GM21723 (cell line): ENCODE data around the gene SUN2.
A peak's percentile ranks its signal among the peaks of the same experiment; 100 is the strongest.
"Not testable (repeated sequence)": the region's sequence is repeated elsewhere in the genome, so short reads cannot be mapped to it uniquely, and the experiment has no call there.

Experiments
- ATAC-seq: cut with Tn5 transposase; IDR thresholded peaks from one replicate; pipeline ENCODE4 v1.9.1; 2021; ENCODE audit warnings: mild to moderate bottlenecking, moderate library complexity; ENCODE audit not compliant: unreplicated experiment

The SUN2 gene

DNA sequence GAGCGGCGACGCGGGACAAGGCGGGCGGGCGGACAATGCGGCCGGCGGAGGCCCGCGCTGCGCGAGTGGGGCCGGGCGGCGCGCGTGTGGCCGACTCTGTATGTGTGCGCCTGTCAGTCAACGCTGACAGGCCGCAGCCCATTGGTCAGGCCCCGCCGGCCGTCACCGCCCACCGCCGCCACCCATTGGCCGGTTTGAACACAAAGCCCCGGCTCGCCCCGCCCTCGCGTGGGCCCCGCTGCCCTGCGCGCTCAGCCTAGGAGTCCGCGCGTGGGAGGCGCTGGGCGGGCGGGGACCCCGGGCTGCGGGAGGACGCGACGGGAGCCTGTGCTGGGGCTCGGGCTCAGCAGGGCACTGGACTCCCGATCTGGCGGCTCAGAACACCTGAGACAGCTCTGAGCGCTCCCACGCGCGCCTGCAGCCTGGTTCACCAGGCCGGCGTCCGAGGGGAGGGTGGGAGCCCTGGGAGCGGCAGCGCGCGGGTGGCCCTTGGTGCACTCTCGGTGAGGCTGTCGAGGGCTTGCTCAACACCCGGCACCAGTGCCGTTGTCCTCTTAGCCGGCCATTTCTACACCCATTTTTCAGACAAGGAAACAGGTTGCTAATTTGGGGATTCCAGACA lies at the start of gene SUN2:
SUN2 (minus strand) TSS at position 88 of the 622 bp plus-strand sequence. CDS start 3,370 bp downstream, outside the sequence.
- peak; percentile 64 for ATAC-seq

- not testable (repeated sequence) for ATAC-seq
These were observed 49.3 kb upstream of the SUN2 start for GRCh38 chr22:38805041-38805593.

- ATAC-seq = no peak
These were observed 46.9 kb upstream of the SUN2 start for GRCh38 chr22:38802671-38803121.

DNA sequence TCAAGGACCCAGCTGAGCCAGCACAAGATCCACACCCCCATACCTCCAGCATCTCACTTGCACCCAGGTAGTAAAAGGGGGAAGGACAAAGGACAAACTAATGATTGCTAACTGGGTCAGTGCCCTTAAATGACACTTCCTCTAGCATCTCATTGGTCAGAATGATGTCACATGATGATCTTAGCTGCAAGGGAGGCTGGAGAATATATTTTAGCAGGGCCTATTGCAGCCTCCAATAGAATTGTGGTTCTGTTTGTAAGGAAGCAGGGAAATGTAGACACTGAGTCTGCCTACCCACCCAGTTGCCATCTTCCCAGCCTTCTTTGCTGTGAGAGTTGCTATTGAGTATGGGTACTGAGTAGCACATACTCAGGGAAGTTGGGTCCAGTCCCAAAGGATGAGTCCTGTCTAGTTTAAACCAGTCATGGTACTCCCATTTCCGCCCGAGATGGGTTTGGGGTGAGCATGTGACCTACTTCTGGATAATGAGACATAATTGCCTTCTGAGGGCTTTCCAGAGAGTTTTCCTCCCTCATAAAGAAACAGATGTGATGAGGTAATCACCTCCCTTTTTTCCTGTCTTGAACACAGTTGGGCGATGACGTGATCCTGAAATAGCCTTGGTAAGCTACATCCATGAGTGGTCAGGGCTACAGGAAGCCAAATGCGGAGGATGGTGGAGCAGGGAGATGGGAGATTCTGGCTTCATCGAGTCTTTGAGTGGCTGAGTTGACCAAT lies 43.6 kb upstream of the SUN2 start:
- no peak for ATAC-seq

DNA sequence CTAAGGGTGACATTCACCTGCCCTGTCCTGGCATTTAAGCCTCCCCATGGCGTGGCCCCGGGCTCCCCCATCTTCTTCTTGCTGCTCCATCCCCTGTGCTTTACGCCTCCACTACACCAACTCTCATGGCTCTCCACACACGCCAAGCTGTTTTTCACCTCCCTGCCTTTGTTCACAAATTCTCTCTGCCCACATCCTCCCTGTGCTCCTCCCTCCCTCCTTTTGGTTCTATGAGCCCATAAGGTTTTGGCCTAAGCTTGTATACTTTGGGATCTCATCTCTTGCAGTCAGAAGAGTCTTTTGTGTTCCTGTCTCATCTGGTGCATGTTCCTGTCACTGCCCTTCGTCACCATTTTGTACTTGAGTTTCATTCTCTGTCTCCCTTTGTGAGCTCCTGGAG lies 42.7 kb upstream of the SUN2 start:
- no peak for ATAC-seq

GRCh38 chr22:38796262-38796957 lies 40.6 kb upstream of the SUN2 start:
- ATAC-seq = no peak

DNA sequence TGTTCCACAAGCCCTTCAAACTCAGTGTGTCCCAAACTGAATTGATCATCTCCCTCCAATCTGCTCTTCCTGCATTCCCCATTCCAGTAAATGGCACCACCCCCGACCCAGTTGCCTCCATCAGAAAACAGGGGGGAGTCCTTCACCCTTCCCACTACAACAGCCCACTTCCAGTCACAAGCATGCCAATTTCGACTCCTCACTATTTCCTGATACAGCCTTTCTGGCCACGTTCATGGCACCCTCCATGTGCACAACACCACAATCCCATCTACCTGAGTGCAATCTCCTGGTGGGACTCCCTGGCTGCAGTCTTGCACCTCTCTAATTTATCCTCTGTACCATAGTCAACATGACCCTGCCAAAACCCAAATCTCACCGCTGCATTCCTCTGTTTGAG lies 39.8 kb upstream of the SUN2 start:
- no peak for ATAC-seq

- peak; percentile 96 for ATAC-seq
These were observed 38.1 kb upstream of the SUN2 start, which contains the start of gene DNAL4 for GRCh38 chr22:38793721-38794466. TSS of gene DNAL4 (minus strand) at chr22:38794143. CDS start at chr22:38782731, 11,412 bp downstream.

- ATAC-seq = no peak
These were observed 37.5 kb upstream of the SUN2 start for GRCh38 chr22:38793317-38793716.

DNA sequence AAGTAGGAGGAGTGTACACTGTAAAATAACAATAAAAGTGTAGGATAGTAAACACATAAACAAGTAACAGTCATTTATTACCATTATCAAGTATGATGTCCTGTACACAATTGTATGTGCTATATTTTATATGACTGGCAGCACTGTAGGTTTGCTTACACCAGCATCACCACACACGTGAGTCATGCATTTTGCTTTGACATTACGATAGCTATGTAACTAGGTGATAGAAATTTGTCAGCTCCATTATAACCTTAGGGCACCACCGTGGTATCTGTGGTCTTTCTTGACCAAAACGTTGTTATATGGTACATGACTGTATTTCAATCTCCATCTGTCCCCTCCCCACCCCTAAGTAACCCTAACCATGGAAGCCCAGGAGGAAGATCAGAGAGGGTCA lies 37.0 kb upstream of the SUN2 start:
- no peak for ATAC-seq

GRCh38 chr22:38789606-38790005 lies 33.8 kb upstream of the SUN2 start:
- ATAC-seq = no peak

GRCh38 chr22:38788846-38789245 lies 33.0 kb upstream of the SUN2 start:
- no peak for ATAC-seq

DNA sequence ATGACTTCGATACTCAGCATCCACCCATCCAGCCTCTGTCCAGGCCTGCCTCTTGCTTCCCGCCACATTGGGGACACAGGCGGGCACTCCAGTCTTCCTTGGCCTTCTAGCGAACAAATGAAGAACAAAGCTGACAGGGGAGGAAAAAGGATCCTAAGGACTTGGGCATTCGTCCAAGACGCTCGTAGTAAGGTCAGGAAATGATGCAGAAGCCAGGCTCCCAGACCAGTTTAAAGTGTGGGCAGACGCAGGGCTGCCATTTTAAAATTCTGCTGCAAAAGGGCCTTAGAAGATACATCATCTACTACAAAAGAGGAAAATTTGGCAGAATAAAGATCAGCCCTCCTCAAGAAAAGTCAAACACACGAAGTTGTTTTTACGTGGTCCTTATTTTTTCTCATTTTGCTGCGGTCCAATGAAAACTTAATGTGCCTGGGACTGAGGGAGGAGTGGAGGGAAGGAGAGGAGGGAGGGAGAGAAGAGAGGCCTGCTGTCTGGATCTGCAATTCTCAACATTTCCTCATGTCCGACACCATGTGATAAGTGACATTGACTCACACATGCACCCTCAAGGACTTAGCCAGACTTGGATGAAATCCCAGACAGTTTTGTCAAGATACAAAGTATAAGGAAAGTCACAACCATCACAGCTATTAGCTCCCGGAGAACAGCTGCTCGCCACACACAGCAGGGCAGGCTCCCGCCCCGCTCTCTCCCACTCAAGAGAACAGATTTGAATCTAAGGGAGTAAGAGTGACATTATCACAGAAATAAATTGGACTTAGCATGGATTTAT lies 32.4 kb upstream of the SUN2 start:
- ATAC-seq = no peak

DNA sequence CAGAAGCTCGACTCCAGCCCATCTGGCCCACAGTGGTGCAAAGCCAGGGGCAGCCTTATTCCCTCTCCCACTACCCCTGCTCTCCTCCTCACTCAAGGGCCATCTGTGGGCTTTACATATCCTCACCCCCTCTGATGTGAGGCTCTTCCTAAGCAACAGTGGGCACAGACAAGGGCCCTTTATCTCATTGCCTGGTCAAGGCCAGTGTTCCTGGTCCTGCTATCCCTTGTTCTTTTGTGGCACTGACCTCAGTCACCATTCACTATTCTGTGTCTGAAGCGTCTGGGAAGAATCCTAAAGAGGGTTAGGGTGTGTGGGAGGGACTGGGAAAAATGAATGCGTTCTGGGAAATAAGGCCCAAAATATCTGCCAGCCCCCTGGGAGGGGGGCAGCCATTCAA lies 30.8 kb upstream of the SUN2 start:
- no peak for ATAC-seq

DNA sequence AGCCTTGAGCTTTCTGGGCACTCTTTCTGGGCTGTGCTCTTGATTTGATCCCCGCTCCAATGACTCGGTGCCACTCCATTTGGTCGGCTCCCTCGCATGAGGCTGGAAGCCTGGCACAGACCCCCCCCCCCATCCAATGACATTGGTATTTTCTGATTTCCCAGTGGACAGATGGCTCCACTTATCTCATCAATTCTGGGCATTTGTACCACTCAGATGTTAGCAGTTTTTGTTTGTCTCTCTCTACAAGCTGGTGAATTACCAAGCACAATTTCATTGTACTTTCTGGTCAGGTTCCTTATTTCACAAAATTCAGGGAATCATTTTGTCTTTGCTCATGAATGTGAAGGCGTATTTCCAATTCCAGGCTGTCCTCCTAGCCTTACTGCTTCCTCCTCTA lies 29.1 kb upstream of the SUN2 start:
- ATAC-seq = no peak

- no peak for ATAC-seq
These were observed 28.2 kb upstream of the SUN2 start for GRCh38 chr22:38784035-38784434.

DNA sequence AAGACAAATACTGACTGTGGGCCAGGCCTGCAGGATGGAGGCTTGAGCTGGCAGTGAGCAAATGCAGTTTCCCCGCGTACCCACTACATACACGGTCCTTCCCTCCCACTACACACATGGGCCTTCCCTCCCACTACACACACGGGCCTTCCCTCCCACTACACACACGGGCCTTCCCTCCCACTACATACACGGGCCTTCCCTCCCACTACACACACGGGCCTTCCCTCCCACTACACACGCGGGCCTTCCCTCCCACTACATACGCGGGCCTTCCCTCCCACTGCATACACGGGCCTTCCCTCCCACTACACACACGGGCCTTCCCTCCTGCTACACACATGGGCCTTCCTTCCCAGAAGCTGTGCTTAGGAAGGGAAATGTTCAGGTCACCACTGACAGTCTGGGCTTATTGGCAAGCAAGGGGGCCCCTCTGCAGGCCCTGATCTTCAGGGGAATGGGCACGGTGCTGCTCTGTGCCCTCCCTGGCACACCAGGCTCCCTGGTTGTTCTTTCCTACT lies 27.4 kb upstream of the SUN2 start:
- no peak for ATAC-seq

DNA sequence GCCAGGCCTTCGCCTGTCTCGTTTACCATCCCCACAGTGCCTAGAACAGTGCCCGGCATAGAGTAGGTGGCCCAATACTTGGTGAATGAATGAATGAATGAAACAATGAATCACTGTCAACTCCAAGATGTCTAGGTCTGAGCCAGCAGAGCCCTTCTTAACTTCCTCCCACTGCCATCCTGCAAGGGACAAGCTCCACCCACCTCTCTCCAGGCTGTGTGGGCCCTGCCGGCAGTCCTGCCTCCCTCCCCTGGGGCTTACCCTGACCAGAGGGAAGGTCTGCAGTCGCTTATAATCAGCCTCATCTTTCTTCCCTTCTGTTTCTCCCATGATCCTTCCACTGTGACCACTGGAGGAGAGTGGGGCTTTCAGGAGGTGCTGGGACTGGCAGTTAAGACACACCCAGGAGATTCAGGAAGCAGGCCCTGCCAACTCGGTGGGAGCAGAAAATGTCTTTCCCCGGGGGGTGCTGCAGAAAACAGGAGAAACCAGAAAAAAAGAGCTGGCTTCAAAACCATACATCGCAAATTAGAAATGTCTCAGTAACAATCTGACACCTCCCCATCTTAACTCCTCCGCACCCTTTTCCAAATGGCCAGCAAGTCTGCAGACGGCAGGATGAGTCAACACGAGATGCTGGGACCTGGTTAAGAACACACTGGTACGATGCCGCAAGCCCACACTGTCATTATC lies 26.8 kb upstream of the SUN2 start:
- no peak for ATAC-seq

DNA sequence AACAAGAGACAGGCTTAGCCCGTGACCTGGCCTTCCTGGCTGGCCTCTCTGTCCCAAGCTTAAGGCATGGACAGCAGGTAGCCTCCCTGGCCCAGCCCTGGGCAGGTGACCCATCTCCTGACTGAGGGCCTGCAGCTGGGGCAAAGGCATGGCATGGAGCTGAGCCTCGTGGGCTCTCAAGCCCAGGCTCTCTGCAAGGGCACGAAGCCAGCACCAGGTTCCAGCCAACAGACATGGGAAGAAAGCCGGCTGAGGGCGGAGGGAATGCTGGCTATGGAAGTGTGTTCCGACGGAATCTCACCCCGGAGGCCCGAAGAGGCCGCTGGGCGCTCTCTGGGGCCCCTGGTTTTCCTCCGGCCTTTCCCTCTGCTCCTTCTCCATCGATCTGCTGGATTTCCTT lies 25.2 kb upstream of the SUN2 start:
- no peak for ATAC-seq
